OCI-LY7 (cell line): Measurements from ENCODE around the gene PTBP3. TPM values are rescaled to one million over a fixed set of nuclear protein-coding genes. Genes with fewer than 3 reads are reported as not detected.

Experiments
- BruUV-seq: library from RNA; stranded (reverse); fragments of 400-500 nt; replicated peaks from 2 replicates; lab custom pipeline; 2021; lab: Mats Ljungman, UMichigan
- CTCF ChIA-PET: fragments of 300-600 bp; sonication (Branson Sonifier 250); formaldehyde crosslinking; loops from one replicate; lab custom pipeline; 2022; ENCODE audit warnings: antibody characterized with exemption; ENCODE audit not compliant: unreplicated experiment; lab: Charles Lee
- POLR2A ChIA-PET: fragments of 300-600 bp; sonication (Branson Sonifier 250); formaldehyde crosslinking; loops from one replicate; lab custom pipeline; 2022; ENCODE audit warnings: antibody characterized with exemption; lab: Charles Lee
- DNase-seq: peaks from one replicate; pipeline ENCODE4 v3.0.0-alpha.2; 2015; ENCODE audit warnings: low spot score
- H2AFZ ChIP-seq: fragments of 200-600 bp; sonication (generic), shearing (Covaris generic); 2 replicates; pipeline ENCODE4 v1.6.1; 2014; ENCODE audit warnings: mild to moderate bottlenecking, antibody characterized with exemption, low read length, moderate library complexity
- H3K27ac ChIP-seq: fragments of 200-600 bp; sonication (generic); 2 replicates; pipeline ENCODE4 v1.5.1; 2014; ENCODE audit warnings: mixed run types, low read depth, mild to moderate bottlenecking, moderate library complexity, low read length, inconsistent platforms; ENCODE audit not compliant: poor library complexity, severe bottlenecking
- H3K36me3 ChIP-seq: fragments of 200-600 bp; sonication (generic); 2 replicates; pipeline ENCODE4 v1.6.1; 2014; ENCODE audit warnings: mild to moderate bottlenecking, antibody characterized with exemption, low read length, moderate library complexity, mixed read lengths; ENCODE audit not compliant: insufficient read depth
- H3K4me1 ChIP-seq: fragments of 200-600 bp; sonication (generic); 2 replicates; pipeline ENCODE4 v1.5.1; 2014; ENCODE audit warnings: mild to moderate bottlenecking, low read length; ENCODE audit not compliant: insufficient read depth, poor library complexity, severe bottlenecking
- H3K4me2 ChIP-seq: fragments of 200-600 bp; sonication (generic); 2 replicates; pipeline ENCODE4 v1.6.1; 2014; ENCODE audit warnings: mild to moderate bottlenecking, low read length
- H3K4me3 ChIP-seq: fragments of 200-600 bp; sonication (generic); 2 replicates; pipeline ENCODE4 v1.5.1; 2014; ENCODE audit warnings: mild to moderate bottlenecking, low read depth, low read length; ENCODE audit not compliant: poor library complexity, severe bottlenecking
- H3K79me2 ChIP-seq: fragments of 200-600 bp; sonication (generic); 2 replicates; pipeline ENCODE4 v1.6.1; 2016; ENCODE audit warnings: low read depth, mild to moderate bottlenecking, low read length, moderate library complexity, mixed read lengths; ENCODE audit not compliant: insufficient read depth
- H3K9me2 ChIP-seq: fragments of 200-600 bp; sonication (generic); 2 replicates; pipeline ENCODE4 v1.6.1; 2016; ENCODE audit warnings: mild to moderate bottlenecking, low read length, mixed read lengths; ENCODE audit not compliant: insufficient read depth
- H3K9me3 ChIP-seq: fragments of 200-600 bp; sonication (generic); 2 replicates; pipeline ENCODE4 v1.6.1; 2014; ENCODE audit warnings: mild to moderate bottlenecking, mixed run types, low read length, mixed read lengths
- H4K20me1 ChIP-seq: fragments of 200-600 bp; sonication (generic); 2 replicates; pipeline ENCODE4 v1.6.1; 2014; ENCODE audit warnings: mild to moderate bottlenecking, antibody characterized with exemption, low read length, moderate library complexity, mixed read lengths; ENCODE audit not compliant: insufficient read depth
- CTCF ChIP-seq: fragments of 200-600 bp; sonication (generic); conservative IDR thresholded peaks from 2 replicates; pipeline ENCODE4 v1.5.1; 2014; ENCODE audit warnings: mild to moderate bottlenecking, antibody characterized with exemption, low read length, moderate library complexity, mixed read lengths
- EZH2phosphoT487 ChIP-seq: fragments of 200-600 bp; sonication (generic); IDR thresholded peaks from 2 replicates; pipeline ENCODE4 v1.6.1; 2018; ENCODE audit warnings: low read depth, borderline replicate concordance, mild to moderate bottlenecking, mixed run types, antibody characterized with exemption, low read length, moderate library complexity, mixed read lengths
- intact Hi-C: fragments of 100-400 bp; cut with micrococcal nuclease; formaldehyde crosslinking; loops from one replicate; pipeline ENCODE4 v1.10.0; 2022; ENCODE audit not compliant: unreplicated experiment
- total RNA-seq, 2 experiments: library from RNA; depleted of rRNA in 1 of 2; stranded (reverse); fragments of >200 nt in 1 of 2; shearing (Covaris generic) in 1 of 2; gene quantifications; 2 replicates each; pipeline ENCODE4 v1.2.3, GENCODE V29; 2014 to 2022

PTBP3 gene
- total RNA-seq, 2 experiments from 2014 or later: 38.1 to 98.2 TPM

GRCh38 chr9:112379177-112380101, 46.0 kb upstream of the PTBP3 start:
- H3K9me2 ChIP-seq: no peaks in the 10 kb centered on the region
- no peaks in the 10 kb centered on the region for H3K9me3 ChIP-seq
- H3K4me1 ChIP-seq: peaks cover 42% of the 10 kb centered on the region
- H3K79me2 ChIP-seq: peaks cover 8% of the 10 kb centered on the region; the same call in 1 of the 2 replicates
- TF ChIP-seq EZH2phosphoT487: no peak
- TF ChIP-seq CTCF: no peak
- peak overlapping the region; percentile 81 for H3K4me2 ChIP-seq
- TSS peak; percentile 65 for BruUV-seq
- no peaks in the 10 kb centered on the region for H4K20me1 ChIP-seq
- DNase-seq: peak; percentile 97
- H3K4me3 ChIP-seq: peak overlapping the region; percentile 90
- H2AFZ ChIP-seq: peak overlapping the region; percentile 90
- intact Hi-C loops: loop anchor here (2.0 to 5.0 kb wide), 4 partner anchors 45 to 428 kb away; partner anchors contain the start of genes INIP and KIAA1958
- H3K27ac ChIP-seq: peak overlapping the region; percentile 51
- H3K36me3 ChIP-seq: no peaks in the 10 kb centered on the region
- ChIA-PET CTCF (interaction anchor here (0.5 to 0.7 kb wide), 2 partner anchors 335 to 843 kb away, joined by 3 to 5 read pairs; no protein-coding TSS in a partner anchor), POLR2A (interaction anchor here (0.5 to 2.0 kb wide), 17 partner anchors 10 to 622 kb away, joined by 3 to 6 read pairs (median 3); partner anchors contain the start of gene INIP)

DNA sequence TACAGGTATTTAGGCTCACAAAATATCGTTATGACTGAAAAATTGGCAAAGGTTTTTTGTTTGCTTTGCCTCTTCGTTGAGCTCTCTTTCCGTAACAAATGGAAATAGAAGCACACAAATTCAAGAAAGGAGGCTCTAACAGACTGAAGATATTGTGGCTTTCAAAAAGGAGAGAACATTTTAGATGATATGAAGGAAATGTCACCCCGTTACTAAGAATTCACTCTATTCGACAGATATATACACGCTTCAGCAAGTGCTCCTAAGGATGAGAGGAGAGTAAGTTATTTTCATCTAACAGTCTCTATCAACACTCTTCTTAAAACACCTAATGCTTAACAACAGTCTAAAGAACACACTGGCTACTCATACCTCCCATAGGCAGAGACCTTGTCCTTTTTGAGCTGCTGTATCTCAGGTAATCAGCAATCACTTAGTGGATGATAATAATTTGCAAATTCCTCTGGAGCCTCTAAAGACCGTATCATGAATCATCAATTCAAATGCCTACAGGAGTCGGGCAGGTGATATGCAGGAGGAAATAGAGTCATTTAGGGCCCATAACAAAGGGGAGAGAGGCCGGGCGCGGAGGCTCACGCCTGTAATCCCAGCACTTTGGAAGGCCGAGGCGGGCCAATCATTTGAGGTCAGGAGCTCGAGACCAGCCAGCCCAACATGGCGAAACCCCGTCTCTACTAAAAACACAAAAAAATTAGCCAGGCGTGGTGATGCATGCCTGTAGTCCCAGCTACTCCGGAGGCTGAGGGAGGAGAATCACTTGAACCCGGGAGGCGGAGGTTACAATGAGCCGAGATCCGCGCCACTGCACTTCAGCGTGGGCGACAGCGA, 45.1 kb upstream of the PTBP3 start:
- Histone ChIP-seq H4K20me1 (no peaks in the 10 kb centered on the region), H3K27ac (peak overlapping the region; percentile 51), H3K36me3 (no peaks in the 10 kb centered on the region), H3K79me2 (peaks cover 6% of the 10 kb centered on the region; the same call in 1 of the 2 replicates), H2AFZ (peak overlapping the region; percentile 89), H3K4me2 (peak overlapping the region; percentile 74), H3K9me2 (no peaks in the 10 kb centered on the region), H3K9me3 (no peaks in the 10 kb centered on the region), H3K4me1 (peaks cover 37% of the 10 kb centered on the region), H3K4me3 (peak overlapping the region; percentile 90)
- ChIA-PET CTCF (no interaction called here), POLR2A (interaction anchor here (0.6 to 2.0 kb wide), 8 partner anchors 12 to 339 kb away, joined by 3 to 6 read pairs (median 4); no protein-coding TSS in a partner anchor)
- DNase-seq: no peak
- TF ChIP-seq CTCF (no peak), EZH2phosphoT487 (no peak)
- BruUV-seq: no TSS peak
- intact Hi-C loops: loop anchor here (2.0 to 5.0 kb wide), 3 partner anchors 44 to 429 kb away; partner anchors contain the start of gene KIAA1958
